Measurements from ENCODE around the gene XYLT1. TPM values are rescaled to one million over a fixed set of nuclear protein-coding genes. Genes with fewer than 3 reads are reported as not detected.

XYLT1 gene
- total RNA-seq, 1 experiment from 2014 or later: 14.5 TPM

GRCh38 chr16:17432901-17433576 lies 37.7 kb downstream of the XYLT1 start:
- H3K9me3 ChIP-seq (ENCODE audit: control insufficient read depth, low read depth, low read length): no peaks in the 10 kb centered on the region
- H2BK5ac ChIP-seq (ENCODE audit: insufficient read length, low read length): no peak overlapping the region
- H3K23me2 ChIP-seq (ENCODE audit: insufficient read length, low read depth, low read length, poor library complexity, severe bottlenecking): no peaks in the 10 kb centered on the region
- H2AK5ac ChIP-seq (ENCODE audit: insufficient read length, low read length): no peak overlapping the region
- H3K9me3 Mint-ChIP-seq: peaks cover 0 to 2% of the 10 kb centered on the region in 2 experiments; a peak in 2 of 5 replicates
- H3K27me3 ChIP-seq (ENCODE audit: insufficient read depth, low read length): no peaks in the 10 kb centered on the region
- H4K20me1 ChIP-seq (ENCODE audit: control insufficient read depth, insufficient read depth, insufficient read length): no peaks in the 10 kb centered on the region
- no peak overlapping the region for H4K5ac ChIP-seq (ENCODE audit: insufficient read length, low read depth, low read length)
- H4K91ac ChIP-seq (ENCODE audit: insufficient read length, low read depth, low read length): no peak overlapping the region
- no peak overlapping the region for H3K4me3 Mint-ChIP-seq
- no peaks in the 10 kb centered on the region for H3K27me3 Mint-ChIP-seq (ENCODE audit: low read depth)
- no peak overlapping the region for H3K9ac ChIP-seq (ENCODE audit: extremely low read depth, insufficient read length, low read length)
- H3K56ac ChIP-seq (ENCODE audit: insufficient read length, low read depth, low read length): no peak overlapping the region
- no peak overlapping the region; a peak in 2 of 7 replicates for H3K27ac Mint-ChIP-seq
- H3K27ac ChIP-seq (ENCODE audit: insufficient read length, low read depth, low read length): no peak overlapping the region
- H2BK20ac ChIP-seq (ENCODE audit: low read depth, low read length, poor library complexity, severe bottlenecking): no peak overlapping the region
- H3K4me2 ChIP-seq (ENCODE audit: insufficient read depth, insufficient read length, low read length): no peak overlapping the region
- H2BK15ac ChIP-seq (ENCODE audit: low read depth, low read length): no peak overlapping the region
- H3K4me1 Mint-ChIP-seq: peaks cover 54 to 67% of the 10 kb centered on the region in 2 experiments
- H3K4ac ChIP-seq (ENCODE audit: low read depth, low read length): no peak overlapping the region
- H3K79me1 ChIP-seq (ENCODE audit: insufficient read depth, low read depth, low read length, poor library complexity, severe bottlenecking): peaks cover 2% of the 10 kb centered on the region
- H3T11ph ChIP-seq (ENCODE audit: low read length): no peak overlapping the region
- no peak for TF ChIP-seq CTCF (conservative IDR thresholded peaks at IDR 0.05)
- no peak overlapping the region for H3K23ac ChIP-seq (ENCODE audit: insufficient read length, low read depth, low read length)
- no peaks in the 10 kb centered on the region for H3K79me2 ChIP-seq (ENCODE audit: insufficient read depth, low read length)
- no peak overlapping the region for H3K18ac ChIP-seq (ENCODE audit: insufficient read length, low read depth, low read length)
- H4K8ac ChIP-seq (replicated peaks; ENCODE audit: insufficient read length, low read depth, low read length): no peak overlapping the region
- peaks cover 4 to 5% (median 4%) of the 10 kb centered on the region in 3 experiments; a peak in 4 of 7 replicates for H3K36me3 Mint-ChIP-seq (ENCODE audit: insufficient read depth in 1 of 3, low read depth in 3 of 3)
- H2AFZ ChIP-seq (ENCODE audit: low read length): no peak overlapping the region
- no peak overlapping the region for H3K14ac ChIP-seq (ENCODE audit: insufficient read depth, low read length)
- peaks cover 8% of the 10 kb centered on the region; the same call in 1 of the 2 replicates for H3K4me1 ChIP-seq (ENCODE audit: insufficient read depth, low read length)
- H2BK12ac ChIP-seq (ENCODE audit: insufficient read length, low read depth, low read length): no peak overlapping the region
- WGBS (ENCODE audit: extremely low coverage, insufficient read length, low lambda C conversion rate): no CpG with 5 or more reads among the region's 12 CpGs
- DNase-seq: no peak
- H2BK120ac ChIP-seq (ENCODE audit: low read depth, low read length, poor library complexity, severe bottlenecking): no peak overlapping the region

All from H9 (cell line).